Epidermal melanocyte (primary cell): ENCODE results near the gene PRXL2A.

Source experiments
- DNase-seq: peaks from one replicate; pipeline ENCODE4 v3.0.0; 2011; ENCODE audit warnings: low spot score; ENCODE audit not compliant: insufficient read length

PRXL2A gene

GRCh38 chr10:80444124-80444523 is 35.8 kb downstream of the PRXL2A start:
- DNase-seq, result no peak

DNA sequence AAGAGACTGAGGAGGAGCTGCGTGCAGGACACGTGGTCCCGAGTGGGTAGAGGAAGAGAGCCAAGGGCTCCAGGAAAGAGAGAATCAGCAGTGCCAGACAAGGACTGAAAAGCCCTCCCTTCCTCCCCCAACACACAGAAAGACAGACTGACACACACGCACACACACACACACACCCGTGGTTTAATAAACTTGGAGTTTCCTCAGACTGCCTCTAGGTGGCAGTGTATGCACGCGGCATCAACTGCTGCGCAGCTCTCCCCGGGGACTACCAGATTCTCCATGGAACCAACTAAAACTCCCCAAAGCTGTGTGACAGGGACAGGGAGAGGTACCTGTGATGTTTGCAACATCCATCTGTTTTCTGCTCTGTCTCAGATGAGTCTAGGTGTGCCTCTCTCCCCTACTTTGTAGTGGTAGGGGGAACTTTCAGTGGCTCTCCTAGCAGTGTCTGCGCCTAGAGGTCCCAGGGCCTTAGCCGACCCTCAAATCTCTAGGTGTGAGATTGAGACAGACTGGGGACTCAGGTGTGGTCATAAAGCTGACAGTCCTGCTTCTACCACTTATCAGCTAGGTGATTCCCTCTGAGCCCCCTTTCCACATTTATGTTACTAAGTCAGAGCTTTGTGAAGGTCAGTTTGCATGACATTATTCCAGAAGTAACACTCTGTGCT is 36.4 kb downstream of the PRXL2A start:
- peak; percentile 58 for DNase-seq

GRCh38 chr10:80447436-80448190 is 39.3 kb downstream of the PRXL2A start:
- no peak for DNase-seq

GRCh38 chr10:80448209-80448942 is 40.0 kb downstream of the PRXL2A start:
- DNase-seq, result no peak

- no peak for DNase-seq
Measured at GRCh38 chr10:80449520-80449919, 41.2 kb downstream of the PRXL2A start.

DNA sequence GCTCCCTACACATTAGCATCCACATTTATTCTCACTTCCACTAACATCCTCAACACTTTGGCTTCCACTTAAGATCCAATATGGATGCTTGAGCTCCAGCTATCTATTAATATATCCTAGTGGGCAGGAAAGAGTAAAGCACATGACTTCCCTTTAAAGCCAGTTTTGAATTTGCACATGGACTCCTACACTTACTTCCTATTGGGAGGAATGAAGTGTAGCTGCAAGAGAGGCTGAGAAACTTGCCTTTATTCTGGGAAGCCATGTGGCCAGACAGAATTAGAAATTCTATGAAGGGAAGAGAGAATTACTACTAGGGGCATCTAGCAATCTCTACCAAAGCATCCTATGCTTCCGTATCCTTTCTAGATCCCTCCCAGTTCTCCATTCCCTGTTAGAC is 42.8 kb downstream of the PRXL2A start:
- DNase-seq, result no peak

GRCh38 chr10:80452069-80452468 is 43.7 kb downstream of the PRXL2A start:
- DNase-seq, result peak; percentile 58

- DNase-seq, result no peak
Measured at GRCh38 chr10:80452640-80453039, 44.3 kb downstream of the PRXL2A start.

DNA sequence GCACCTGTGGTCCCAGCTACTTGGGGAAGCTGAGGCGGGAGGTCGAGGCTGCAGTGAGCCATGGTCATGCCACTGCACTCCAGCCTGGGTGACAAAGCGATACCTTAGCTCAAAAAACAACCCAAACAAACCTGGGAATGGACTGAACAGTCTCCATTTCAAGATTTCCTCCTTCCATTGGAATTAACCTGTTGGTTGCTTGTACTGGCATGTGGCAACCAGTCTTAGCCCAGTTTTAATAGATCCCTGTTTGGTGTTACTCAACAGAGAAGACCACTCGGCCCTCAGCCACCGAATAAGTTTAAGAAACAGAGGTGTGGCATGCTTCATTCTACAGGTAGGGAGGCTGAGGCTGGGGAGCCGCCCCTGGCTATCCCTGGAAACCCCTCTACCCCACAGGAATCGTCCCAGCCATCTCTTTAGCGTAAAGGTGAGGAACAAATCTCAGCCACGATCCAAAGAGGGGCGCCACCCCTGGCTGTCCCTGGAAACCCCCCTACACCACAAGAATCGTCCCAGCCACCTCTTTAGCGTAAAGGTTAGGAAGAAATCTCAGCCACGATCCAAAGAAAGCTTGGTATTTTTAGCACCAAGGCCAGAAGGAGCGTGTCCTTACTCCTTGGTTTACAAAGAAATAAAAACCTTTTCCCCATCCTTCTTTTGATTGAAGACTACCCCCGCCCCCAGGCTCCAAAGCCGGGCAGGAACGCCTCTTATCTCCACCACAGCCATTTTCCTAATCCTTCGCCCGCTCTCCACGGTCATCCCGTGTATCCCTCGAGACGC is 44.9 kb downstream of the PRXL2A start:
- no peak for DNase-seq

DNA sequence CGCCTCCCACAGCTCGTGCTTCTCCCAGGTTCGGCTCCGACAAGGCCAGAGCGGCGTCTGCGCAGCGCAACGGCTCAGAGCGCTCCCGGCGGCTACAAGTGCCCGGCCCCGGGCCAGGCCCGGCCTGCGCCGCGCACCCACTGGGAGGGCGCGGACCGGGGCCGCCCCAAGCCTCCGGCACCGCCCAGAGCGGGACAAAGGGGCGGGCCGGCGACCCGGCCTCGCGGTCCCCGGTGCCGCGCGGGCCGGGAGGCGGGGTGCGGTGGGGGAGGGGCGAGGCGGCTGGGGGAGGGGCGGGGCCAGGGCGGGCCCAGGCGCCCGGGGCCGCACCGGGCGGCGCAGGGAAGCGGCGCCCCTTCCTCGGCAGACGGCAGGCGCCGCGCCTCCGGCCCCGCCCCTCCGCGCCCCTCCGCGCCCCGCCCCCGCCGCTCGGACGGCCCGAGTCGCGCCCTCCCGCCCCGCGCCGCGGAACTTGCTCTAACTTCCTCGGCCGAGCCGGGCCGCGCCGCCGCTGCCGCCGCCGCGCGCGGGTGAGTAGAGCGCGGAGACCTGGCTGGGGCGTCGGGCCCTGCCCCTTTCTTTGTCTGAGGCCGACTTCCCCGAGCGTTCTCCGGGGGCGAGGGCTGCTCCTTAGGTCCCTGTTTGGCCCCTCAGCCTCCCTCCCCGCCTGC is 45.6 kb downstream of the PRXL2A start, which contains the start of gene TSPAN14:
Gene TSPAN14 (plus strand): TSS at position 469 of the 671 bp plus-strand sequence. CDS start 34,924 bp downstream, outside the sequence.
- peak; percentile 70 for DNase-seq

DNA sequence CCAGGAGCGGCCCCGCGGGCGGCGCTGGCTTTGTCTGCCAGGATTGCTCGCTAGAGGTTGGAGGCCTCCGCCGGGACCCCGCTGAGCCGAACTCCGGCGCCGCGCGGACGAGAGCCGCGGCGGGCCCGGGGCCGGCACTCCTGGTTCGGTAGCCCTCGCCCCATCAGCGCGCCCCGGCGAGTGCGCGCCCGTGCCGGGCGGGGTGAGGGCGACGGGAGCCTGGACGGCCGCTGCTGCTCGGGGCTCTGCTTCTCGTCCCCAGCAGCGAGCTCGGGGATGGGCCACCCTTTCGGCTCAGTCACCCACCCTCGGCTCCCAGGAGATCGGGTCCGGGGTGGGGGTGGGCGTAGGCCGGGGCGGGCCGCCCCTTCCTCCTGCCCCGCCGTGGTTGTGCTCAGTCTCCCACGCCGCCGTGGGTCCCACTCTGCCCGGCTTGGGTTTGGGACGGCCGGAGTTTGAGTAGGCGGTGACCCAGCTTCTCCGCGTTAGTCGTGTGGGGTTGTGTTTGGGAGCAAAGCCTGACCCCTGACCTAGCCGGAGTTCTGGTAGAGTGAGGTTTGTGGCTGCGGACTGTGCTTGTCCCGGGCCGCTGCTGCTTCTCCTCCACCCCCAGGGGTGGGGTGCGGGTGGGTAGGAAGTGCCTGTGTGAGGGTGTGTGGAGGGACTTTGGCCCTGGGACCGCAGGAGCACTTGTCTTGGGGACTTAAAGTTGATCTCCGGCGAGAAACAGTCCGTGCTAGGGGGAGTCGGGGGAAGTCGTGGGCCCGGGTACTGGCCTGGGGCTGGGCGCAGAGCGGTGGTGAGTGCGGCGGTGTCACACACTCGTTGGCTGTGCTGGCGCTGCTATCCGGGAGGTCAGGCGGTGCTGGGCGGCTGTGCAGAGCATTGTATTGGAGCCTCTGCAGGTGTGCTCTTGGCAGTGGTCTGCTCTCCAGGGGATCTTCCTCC is 46.4 kb downstream of the PRXL2A start:
- DNase-seq, result no peak

DNA sequence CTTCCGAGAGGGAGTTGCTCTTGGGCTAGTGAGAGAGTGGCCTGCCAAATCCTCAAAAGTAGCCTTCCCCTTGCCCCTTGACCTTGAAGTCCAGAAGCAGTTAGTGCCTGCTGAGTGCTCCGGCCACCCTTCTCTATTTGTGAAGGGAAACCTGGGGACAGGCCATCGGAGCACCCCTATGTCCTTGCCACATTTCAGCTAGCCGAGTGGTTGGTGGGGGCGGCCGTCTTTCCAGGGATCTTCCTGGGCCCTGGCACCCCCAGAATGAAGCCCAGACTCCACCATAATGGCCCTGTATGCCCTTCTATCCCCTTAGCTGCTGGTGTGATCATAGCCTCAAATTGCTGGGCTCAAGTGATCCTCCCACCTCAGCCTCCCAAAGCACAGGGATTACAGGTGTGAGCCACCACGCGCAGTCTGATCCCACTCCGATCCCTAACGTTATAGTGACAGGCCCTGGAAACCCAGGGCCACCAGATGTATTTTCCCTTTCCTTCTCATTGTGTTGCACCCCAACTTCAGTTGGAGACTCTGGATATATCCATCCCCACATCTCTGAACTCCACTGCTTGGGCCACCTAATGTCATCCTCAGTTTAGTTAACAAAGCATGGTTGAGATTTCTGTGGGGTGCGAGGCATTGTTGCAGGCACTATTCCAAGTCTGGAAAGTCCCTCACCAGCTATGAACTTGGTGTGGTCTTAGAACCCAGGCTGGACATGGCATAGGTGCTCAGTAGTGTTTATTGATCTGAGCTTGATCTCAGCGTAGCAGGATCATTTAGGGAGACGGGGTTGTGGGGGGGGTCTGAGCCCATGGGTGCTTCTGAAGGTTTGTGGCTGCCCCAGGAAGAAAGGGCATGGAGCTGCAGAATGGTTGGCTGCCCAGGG is 47.4 kb downstream of the PRXL2A start:
- DNase-seq, result no peak

DNA sequence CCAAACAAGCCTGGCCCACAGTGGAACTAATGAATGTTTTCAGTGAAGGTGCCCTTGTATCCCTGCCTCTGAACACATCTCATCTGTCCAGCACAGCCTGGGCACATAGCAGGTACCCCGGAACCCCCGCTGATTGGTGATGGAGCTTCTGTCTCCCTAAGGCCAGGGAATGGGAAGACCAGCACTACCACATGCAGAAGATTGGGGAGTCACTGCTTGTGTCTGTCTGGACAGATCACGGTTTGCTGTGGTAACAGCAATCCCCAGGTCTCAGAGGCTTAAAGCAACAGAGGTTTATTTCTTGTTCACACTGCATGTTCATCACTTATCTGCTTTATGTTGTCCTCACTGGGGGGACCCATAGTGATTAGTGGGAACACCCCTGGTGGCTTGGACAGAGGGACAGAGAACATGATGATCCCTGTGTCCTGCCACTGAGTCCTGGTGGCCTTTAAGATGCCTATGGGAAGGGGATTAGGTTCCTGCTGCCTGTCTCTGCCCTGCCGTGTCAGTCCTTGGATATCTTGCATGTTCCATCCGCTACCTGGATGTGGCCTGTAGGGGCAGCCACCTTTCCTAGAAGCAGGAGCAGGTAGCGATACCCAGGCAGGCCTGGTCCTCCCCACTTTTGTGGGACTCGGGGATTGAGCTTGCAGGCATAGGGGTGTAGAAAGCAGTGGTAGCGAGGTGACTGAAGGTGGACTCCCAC is 49.4 kb downstream of the PRXL2A start:
- no peak for DNase-seq

DNA sequence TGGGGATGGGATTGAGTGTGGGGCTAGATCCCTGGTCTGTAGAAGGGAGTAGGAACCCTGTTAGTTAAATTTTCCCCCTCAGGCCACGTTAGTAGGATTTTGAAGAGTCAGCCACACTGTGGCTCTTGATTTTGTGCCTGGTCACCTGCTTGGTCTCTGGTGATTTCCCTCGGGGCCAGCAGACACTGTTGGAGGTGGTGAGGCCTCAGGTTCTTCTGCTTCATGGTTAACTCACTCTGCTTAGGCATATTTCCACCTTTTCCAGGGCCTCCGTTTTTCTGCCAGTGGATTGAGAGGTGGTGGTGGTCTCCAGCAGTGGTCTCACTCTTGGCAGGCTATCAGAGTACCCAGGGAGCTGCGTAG is 49.9 kb downstream of the PRXL2A start:
- no peak for DNase-seq

- DNase-seq, result no peak
Measured at GRCh38 chr10:80458638-80459037, 50.3 kb downstream of the PRXL2A start.

GRCh38 chr10:80459047-80459865 is 50.9 kb downstream of the PRXL2A start:
- peak; percentile 84 for DNase-seq
